ENCODE results near the gene FIGN.

GRCh38 chr2:163711699-163712098 lies 24.1 kb downstream of the FIGN start:
- TF ChIP-seq SUZ12 (IDR thresholded peaks at IDR 0.05; ENCODE audit: extremely low read depth, insufficient read depth, insufficient read length): no peak
- no peak for TF ChIP-seq YY1 (IDR thresholded peaks at IDR 0.05; ENCODE audit: insufficient read depth, insufficient read length)
- TF ChIP-seq ZNF274 (IDR thresholded peaks at IDR 0.05; ENCODE audit: low read depth, low read length): no peak

All from NT2/D1 (cell line).